Erythroblast (primary cell): ENCODE measurements around the gene PDE6G.

ENCODE experiments used
- GATA1 ChIP-seq: IDR thresholded peaks from 2 replicates; pipeline ENCODE4 v1.6.1; 2011; ENCODE audit warnings: low read depth, mild to moderate bottlenecking, control low read depth, low read length, moderate library complexity
- POLR2A ChIP-seq: IDR thresholded peaks from 2 replicates; pipeline ENCODE4 v1.6.1; 2011; ENCODE audit warnings: mild to moderate bottlenecking, low read length

GRCh38 chr17:81603846-81604610, 52.3 kb downstream of the PDE6G start:
- TF ChIP-seq POLR2A (no peak), GATA1 (no peak)
